GM10266 (cell line): ENCODE data around the gene FRMD7.

Source experiments
- DNase-seq: peaks from one replicate; pipeline ENCODE4 v3.0.0; 2012; ENCODE audit errors: extremely low spot score
- TF ChIP-seq, protein P1 (sequence below): IDR thresholded peaks from 2 replicates; pipeline ENCODE4 v1.5.1; 2012; ENCODE audit warnings: mild to moderate bottlenecking, low read depth; ENCODE audit not compliant: control insufficient read depth, insufficient read depth; ENCODE audit errors: missing control alignments

Gene FRMD7

DNA sequence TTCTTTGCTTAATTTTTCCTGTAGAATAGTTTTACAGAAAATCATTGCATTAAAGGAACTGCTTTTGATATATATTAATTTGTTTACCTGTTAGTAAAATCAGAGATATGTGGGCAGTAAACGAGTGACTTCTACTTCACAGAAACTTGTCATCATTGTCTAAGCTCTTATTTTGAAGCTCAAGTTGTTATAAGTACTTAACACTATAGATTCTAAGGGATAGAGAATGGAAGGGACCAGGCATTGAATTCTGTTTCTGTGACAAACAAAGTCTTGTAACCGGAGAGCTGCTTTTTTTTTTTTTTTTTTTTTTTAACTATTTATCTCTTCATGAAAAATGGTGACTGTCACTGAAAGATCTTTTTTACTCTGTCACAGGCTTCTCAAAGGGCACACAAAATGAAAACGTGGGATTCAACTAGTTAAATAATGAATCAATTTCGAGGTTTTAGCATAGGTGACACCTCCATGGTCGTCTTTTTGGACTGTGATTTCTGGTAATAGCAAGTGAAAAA, 90.3 kb downstream of the FRMD7 start:
- TF ChIP-seq, protein P1, sequence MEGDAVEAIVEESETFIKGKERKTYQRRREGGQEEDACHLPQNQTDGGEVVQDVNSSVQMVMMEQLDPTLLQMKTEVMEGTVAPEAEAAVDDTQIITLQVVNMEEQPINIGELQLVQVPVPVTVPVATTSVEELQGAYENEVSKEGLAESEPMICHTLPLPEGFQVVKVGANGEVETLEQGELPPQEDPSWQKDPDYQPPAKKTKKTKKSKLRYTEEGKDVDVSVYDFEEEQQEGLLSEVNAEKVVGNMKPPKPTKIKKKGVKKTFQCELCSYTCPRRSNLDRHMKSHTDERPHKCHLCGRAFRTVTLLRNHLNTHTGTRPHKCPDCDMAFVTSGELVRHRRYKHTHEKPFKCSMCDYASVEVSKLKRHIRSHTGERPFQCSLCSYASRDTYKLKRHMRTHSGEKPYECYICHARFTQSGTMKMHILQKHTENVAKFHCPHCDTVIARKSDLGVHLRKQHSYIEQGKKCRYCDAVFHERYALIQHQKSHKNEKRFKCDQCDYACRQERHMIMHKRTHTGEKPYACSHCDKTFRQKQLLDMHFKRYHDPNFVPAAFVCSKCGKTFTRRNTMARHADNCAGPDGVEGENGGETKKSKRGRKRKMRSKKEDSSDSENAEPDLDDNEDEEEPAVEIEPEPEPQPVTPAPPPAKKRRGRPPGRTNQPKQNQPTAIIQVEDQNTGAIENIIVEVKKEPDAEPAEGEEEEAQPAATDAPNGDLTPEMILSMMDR = no peak

DNA sequence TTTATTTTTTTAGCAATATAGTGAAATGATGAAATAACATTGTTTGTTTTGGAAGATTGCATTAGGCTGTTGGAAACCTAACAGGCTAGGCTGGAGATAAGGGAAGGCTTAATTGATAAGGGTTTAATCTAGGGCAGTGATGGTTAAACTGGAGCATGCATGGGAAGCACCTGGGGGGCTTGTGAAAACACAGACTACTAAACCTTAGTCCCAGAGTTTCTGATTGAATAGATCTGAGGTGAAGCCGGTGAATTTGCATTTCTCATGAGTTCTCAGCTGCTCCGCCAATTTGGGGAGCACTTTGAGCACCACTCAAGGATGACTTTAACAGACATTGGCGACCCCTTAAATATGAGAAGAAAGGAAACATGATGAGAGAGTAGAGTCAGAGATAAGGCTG, 93.2 kb downstream of the FRMD7 start:
- DNase-seq = no peak
- TF ChIP-seq, protein P1 = no peak

More for the DNA sequence above, 90.3 kb downstream of the FRMD7 start:
- DNase-seq = no peak

DNA sequence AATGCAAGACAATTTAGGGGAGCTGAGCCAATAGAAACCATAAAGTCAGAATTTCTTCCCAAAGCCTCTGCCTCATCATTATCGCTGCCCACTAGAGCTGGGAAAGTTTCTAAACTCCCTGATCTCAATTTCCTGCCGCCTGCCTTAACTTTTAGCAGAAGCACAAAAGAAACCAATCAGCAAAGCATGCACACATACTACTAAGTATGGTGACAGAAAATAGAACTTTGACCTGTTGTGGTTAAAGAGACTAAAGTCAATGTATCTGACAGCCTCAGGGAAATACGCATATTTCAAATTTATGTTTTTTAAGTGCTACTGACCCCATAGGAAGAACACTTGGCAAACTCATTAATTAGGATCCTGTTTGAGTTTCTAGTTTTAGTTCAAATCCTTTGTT, 94.7 kb downstream of the FRMD7 start:
- TF ChIP-seq, protein P1 = no peak
- no peak for DNase-seq

DNA sequence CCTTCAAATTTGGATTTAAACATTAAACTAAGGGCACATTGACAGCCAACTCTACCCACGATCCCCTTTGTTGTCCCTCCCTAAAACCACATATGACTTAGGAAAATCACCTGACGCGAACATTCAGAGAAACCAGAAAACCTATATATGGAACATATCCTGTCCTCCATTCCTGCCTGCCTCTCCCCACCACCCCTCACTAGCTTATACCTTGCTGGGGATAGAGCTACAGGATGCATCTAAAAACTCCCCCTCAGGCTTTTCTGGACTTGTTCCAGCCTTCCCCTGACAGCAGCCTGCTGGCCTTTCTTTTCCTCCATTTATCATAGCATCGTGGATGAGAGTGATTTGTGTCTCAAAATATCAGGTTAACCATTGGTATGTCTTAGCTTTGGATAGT, 96.0 kb downstream of the FRMD7 start:
- TF ChIP-seq, protein P1 = no peak
- no peak for DNase-seq

DNA sequence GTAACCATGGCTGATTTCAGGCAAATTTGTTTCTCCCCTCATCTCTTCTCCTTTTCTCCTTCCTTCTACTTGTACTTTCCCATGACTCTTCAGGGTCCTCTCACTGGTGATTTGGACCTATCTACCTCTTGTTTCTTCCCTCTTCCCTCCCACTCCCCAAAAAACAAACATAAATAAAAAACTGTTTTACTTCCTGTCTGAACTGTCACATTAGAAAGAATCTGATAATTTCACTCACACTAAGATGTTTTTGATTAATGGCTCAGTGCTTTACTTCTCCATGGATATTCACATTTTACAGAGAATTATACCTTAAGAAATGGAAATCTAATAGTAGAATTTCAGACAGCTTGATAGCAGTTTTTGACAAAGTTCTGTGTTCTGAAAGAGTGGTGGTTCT, 97.6 kb downstream of the FRMD7 start:
- TF ChIP-seq, protein P1 = no peak
- DNase-seq = no peak
